ENCODE measurements around the gene HHLA2. TPM values are rescaled to one million over a fixed set of nuclear protein-coding genes. Genes with fewer than 3 reads are reported as not detected.

Gene HHLA2
- polyA plus RNA-seq, 1 donor (not counting 4 experiments of a cell fraction or from before 2014, with no cell fraction given), result not detected

DNA sequence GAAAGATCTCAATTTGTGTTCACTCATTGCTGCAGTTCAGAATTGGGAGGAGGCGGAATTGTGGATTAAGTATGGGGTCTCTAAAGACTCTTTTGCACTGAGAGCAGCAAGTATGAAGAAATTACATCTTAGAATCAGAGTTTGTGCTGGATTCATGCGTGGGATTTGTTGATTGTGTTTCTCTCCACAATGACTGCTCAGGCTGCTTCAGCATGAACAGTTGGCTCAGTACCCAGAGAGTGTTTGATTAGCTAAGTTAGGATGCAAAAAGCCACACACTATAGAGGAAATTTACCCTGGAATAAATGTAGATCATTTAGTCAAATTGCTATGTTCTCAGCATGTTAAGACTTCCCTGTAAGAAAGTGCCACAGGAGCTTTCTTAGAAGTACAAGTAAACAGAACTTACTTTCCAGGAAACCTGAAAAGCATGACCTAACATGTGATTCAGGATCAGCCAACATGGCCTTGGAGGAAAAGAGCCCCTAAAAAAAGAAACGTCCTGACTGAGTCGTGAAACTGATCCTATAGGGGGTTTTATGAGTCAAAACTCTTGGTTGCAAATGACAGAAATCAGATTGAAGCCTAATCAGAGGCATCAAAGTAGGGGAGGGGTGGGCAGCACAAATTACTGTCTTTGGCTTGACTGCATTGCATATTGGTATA lies 32.6 kb downstream of the HHLA2 start:
- FAIRE-seq, result no peak
- Histone ChIP-seq H3K36me3 (ENCODE audit: control insufficient read depth in 2 of 2, extremely low read depth in 1 of 2, insufficient read depth in 2 of 2, low read length in 2 of 2) (no peaks in the 10 kb centered on the region), H3K4me1 (ENCODE audit: control insufficient read depth, extremely low read depth, insufficient read depth, low read length) (no peaks in the 10 kb centered on the region), H3K27me3 (ENCODE audit: control insufficient read depth, extremely low read depth, insufficient read depth, low read length) (no peaks in the 10 kb centered on the region), H2AFZ (ENCODE audit: control insufficient read depth, low read length) (no peak overlapping the region), H3K4me3 (ENCODE audit: control insufficient read depth in 2 of 3, extremely low read depth in 1 of 3, insufficient read depth in 2 of 3, low read depth in 1 of 3, low read length in 3 of 3) (no peak overlapping the region), H3K79me2 (ENCODE audit: control insufficient read depth, insufficient read depth, low read length) (no peaks in the 10 kb centered on the region), H3K4me2 (ENCODE audit: control insufficient read depth, extremely low read depth, insufficient read depth, low read depth, low read length) (no peak overlapping the region), H3K9me1 (ENCODE audit: control insufficient read depth, extremely low read depth, insufficient read depth, low read length) (no peaks in the 10 kb centered on the region), H4K20me1 (ENCODE audit: control insufficient read depth, extremely low read depth, insufficient read depth, low read length) (no peaks in the 10 kb centered on the region), H3K9ac (ENCODE audit: control insufficient read depth, extremely low read depth, insufficient read depth, low read length) (no peak overlapping the region), H3K27ac (ENCODE audit: control insufficient read depth, insufficient read depth, low read length) (no peak overlapping the region), H3K9me3 (ENCODE audit: control insufficient read depth, low read depth, low read length) (no peaks in the 10 kb centered on the region)
- dilution Hi-C loops (cut with MboI; ENCODE audit: extremely low pct_ligation_motif_present, low sequenced_read_pairs), result no loop called here
- TF ChIP-seq, protein P1, sequence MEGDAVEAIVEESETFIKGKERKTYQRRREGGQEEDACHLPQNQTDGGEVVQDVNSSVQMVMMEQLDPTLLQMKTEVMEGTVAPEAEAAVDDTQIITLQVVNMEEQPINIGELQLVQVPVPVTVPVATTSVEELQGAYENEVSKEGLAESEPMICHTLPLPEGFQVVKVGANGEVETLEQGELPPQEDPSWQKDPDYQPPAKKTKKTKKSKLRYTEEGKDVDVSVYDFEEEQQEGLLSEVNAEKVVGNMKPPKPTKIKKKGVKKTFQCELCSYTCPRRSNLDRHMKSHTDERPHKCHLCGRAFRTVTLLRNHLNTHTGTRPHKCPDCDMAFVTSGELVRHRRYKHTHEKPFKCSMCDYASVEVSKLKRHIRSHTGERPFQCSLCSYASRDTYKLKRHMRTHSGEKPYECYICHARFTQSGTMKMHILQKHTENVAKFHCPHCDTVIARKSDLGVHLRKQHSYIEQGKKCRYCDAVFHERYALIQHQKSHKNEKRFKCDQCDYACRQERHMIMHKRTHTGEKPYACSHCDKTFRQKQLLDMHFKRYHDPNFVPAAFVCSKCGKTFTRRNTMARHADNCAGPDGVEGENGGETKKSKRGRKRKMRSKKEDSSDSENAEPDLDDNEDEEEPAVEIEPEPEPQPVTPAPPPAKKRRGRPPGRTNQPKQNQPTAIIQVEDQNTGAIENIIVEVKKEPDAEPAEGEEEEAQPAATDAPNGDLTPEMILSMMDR (optimal IDR thresholded peaks at IDR 0.05 in 1 of 3, IDR thresholded peaks at IDR 0.05 in 1 of 3, conservative IDR thresholded peaks at IDR 0.05 in 1 of 3; ENCODE audit: extremely low read depth in 1 of 3, insufficient read depth in 2 of 3, low read length in 3 of 3), result no peak
- TF ChIP-seq EZH2 (IDR thresholded peaks at IDR 0.05; ENCODE audit: low read length), result no peak
- DNase-seq (ENCODE audit: low read depth, low spot score), result no peak

DNA sequence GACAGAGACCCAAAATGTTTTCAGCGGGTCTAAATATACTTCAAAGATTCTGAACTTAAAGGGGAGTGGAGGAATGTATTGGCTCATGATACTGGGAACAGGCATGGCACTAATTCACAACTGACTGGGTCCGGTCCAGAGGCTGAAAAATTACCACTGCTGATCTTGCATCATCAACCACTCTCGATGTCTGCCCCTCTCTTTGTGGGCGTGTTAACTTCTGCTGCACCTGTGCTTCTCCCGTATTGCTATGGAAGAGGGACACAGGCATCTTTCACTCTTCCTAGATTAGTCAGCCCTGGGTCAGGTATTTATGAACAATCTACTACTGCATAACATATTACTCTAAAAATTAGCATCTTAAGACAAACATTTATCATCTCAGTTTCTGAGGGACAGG lies 33.2 kb downstream of the HHLA2 start:
- no peak for FAIRE-seq
- dilution Hi-C loops (cut with MboI; ENCODE audit: extremely low pct_ligation_motif_present, low sequenced_read_pairs), result no loop called here

More for the DNA sequence above, 33.2 kb downstream of the HHLA2 start:
- Histone ChIP-seq H3K9me3 (ENCODE audit: control insufficient read depth, low read depth, low read length) (no peaks in the 10 kb centered on the region), H3K79me2 (ENCODE audit: control insufficient read depth, insufficient read depth, low read length) (no peaks in the 10 kb centered on the region), H3K4me2 (ENCODE audit: control insufficient read depth, extremely low read depth, insufficient read depth, low read depth, low read length) (no peak overlapping the region), H2AFZ (ENCODE audit: control insufficient read depth, low read length) (no peak overlapping the region), H3K27ac (ENCODE audit: control insufficient read depth, insufficient read depth, low read length) (no peak overlapping the region), H3K9ac (ENCODE audit: control insufficient read depth, extremely low read depth, insufficient read depth, low read length) (no peak overlapping the region), H3K9me1 (ENCODE audit: control insufficient read depth, extremely low read depth, insufficient read depth, low read length) (no peaks in the 10 kb centered on the region), H3K4me3 (ENCODE audit: control insufficient read depth in 2 of 3, extremely low read depth in 1 of 3, insufficient read depth in 2 of 3, low read depth in 1 of 3, low read length in 3 of 3) (no peak overlapping the region), H4K20me1 (ENCODE audit: control insufficient read depth, extremely low read depth, insufficient read depth, low read length) (no peaks in the 10 kb centered on the region), H3K4me1 (ENCODE audit: control insufficient read depth, extremely low read depth, insufficient read depth, low read length) (no peaks in the 10 kb centered on the region), H3K36me3 (ENCODE audit: control insufficient read depth in 2 of 2, extremely low read depth in 1 of 2, insufficient read depth in 2 of 2, low read length in 2 of 2) (no peaks in the 10 kb centered on the region), H3K27me3 (ENCODE audit: control insufficient read depth, extremely low read depth, insufficient read depth, low read length) (no peaks in the 10 kb centered on the region)
- no peak for DNase-seq (ENCODE audit: low read depth, low spot score)
- TF ChIP-seq, protein P1 (optimal IDR thresholded peaks at IDR 0.05 in 1 of 3, IDR thresholded peaks at IDR 0.05 in 1 of 3, conservative IDR thresholded peaks at IDR 0.05 in 1 of 3; ENCODE audit: extremely low read depth in 1 of 3, insufficient read depth in 2 of 3, low read length in 3 of 3), result no peak

Data from keratinocyte (primary cell).